SK-N-SH treated with all-trans-retinoic acid at 6 μM for 48 hours (cell line): ENCODE data around the gene CDK11B.

ENCODE experiments used
- ZNF70 ChIP-seq: fragments of 450-650 bp; formaldehyde crosslinking; IDR thresholded peaks from 2 replicates; pipeline ENCODE4 v1.5.0; 2020; ENCODE audit warnings: mild to moderate bottlenecking, moderate library complexity
- ZNF8 ChIP-seq: fragments of 450-650 bp; formaldehyde crosslinking; IDR thresholded peaks from 2 replicates; pipeline ENCODE4 v1.5.0; 2020; ENCODE audit warnings: mild to moderate bottlenecking, moderate library complexity

DNA sequence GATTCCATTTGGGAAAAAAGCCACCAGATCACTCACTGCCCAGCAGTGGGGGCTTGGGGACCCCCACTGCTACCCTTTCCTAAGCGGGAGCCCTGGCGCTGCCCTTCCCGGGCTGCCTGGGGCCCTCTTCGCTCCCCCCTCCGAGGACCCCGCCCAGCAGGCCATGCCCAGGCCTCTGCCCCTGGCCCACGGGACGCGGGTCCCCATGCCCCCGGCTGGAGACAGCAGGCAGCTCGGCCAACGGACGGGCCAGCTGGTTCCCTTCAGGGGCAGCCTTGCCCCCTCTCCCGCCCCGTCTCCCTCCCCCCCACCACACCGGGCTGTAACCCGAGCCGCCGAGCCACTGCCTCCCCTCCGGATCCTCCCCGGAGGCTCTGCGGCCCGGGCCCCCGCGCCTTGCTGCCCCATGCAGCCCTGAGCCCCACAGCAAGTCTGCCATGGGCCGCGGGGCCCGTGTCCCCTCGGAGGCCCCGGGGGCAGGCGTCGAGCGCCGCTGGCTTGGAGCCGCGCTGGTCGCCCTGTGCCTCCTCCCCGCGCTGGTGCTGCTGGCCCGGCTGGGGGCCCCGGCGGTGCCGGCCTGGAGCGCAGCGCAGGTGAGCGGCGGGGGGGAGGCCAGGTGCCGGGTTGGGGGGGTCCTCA, 26.9 kb downstream of the CDK11B start, which contains the start of gene MMP23B:
- TF ChIP-seq ZNF70 (no peak), ZNF8 (CRISPR knock-in tag) (no peak)
